ENCODE results near the gene TAF5.

DNA sequence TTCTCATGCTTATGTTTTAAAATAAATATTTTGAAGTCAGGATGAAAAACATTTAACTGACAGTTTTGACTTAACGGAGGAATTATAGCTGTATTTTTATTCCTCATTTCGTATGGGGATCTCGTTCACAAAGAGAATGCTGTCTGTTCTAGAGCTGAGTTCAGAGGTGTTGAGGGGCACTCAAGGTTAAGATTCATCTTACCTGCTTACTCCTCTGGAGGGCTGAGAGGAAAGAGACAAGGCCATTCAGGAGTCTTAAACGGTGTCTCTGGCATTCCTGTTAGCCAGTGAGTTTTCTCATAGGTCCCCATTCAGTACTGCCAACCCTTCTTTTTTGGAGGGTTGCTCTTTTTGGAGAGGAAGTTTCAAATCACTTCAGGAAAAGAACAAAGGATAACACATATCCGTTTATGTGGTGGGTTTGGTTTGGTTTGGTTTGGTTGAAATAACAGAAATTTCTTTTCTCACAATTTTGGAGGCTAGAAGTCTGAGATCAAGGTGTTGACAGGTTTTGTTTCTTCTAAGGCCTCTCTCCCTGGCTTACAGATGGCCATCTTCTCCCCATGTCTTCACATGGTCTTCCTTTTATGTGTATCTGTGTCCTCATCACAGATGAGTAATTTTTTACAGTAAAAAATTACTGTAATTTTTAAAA, 61.3 kb downstream of the TAF5 start:
- TF ChIP-seq YY1 (IDR thresholded peaks at IDR 0.05; ENCODE audit: low read depth) (no peak), EP300 (IDR thresholded peaks at IDR 0.05; ENCODE audit: borderline replicate concordance) (no peak), TAF1 (IDR thresholded peaks at IDR 0.05; ENCODE audit: low read depth) (no peak), FOXM1 (IDR thresholded peaks at IDR 0.05; ENCODE audit: borderline replicate concordance, low read depth) (no peak), CEBPB (IDR thresholded peaks at IDR 0.05) (no peak), ZBTB7A (IDR thresholded peaks at IDR 0.05; ENCODE audit: low read depth) (no peak), NFIC (IDR thresholded peaks at IDR 0.05) (no peak)
- TF ChIP-seq, protein P1, sequence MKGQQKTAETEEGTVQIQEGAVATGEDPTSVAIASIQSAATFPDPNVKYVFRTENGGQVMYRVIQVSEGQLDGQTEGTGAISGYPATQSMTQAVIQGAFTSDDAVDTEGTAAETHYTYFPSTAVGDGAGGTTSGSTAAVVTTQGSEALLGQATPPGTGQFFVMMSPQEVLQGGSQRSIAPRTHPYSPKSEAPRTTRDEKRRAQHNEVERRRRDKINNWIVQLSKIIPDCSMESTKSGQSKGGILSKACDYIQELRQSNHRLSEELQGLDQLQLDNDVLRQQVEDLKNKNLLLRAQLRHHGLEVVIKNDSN (IDR thresholded peaks at IDR 0.05), result no peak
- TF ChIP-seq, protein P2, sequence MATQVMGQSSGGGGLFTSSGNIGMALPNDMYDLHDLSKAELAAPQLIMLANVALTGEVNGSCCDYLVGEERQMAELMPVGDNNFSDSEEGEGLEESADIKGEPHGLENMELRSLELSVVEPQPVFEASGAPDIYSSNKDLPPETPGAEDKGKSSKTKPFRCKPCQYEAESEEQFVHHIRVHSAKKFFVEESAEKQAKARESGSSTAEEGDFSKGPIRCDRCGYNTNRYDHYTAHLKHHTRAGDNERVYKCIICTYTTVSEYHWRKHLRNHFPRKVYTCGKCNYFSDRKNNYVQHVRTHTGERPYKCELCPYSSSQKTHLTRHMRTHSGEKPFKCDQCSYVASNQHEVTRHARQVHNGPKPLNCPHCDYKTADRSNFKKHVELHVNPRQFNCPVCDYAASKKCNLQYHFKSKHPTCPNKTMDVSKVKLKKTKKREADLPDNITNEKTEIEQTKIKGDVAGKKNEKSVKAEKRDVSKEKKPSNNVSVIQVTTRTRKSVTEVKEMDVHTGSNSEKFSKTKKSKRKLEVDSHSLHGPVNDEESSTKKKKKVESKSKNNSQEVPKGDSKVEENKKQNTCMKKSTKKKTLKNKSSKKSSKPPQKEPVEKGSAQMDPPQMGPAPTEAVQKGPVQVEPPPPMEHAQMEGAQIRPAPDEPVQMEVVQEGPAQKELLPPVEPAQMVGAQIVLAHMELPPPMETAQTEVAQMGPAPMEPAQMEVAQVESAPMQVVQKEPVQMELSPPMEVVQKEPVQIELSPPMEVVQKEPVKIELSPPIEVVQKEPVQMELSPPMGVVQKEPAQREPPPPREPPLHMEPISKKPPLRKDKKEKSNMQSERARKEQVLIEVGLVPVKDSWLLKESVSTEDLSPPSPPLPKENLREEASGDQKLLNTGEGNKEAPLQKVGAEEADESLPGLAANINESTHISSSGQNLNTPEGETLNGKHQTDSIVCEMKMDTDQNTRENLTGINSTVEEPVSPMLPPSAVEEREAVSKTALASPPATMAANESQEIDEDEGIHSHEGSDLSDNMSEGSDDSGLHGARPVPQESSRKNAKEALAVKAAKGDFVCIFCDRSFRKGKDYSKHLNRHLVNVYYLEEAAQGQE (IDR thresholded peaks at IDR 0.05; ENCODE audit: low read depth), result no peak
- TF ChIP-seq, protein P3, sequence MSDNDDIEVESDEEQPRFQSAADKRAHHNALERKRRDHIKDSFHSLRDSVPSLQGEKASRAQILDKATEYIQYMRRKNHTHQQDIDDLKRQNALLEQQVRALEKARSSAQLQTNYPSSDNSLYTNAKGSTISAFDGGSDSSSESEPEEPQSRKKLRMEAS (IDR thresholded peaks at IDR 0.05), result no peak
